GM19023 (cell line): ENCODE data around the gene DBH.
"Not testable (repeated sequence)": the region's sequence is repeated elsewhere in the genome, so short reads cannot be mapped to it uniquely, and the experiment has no call there.

ENCODE experiments used
- ATAC-seq: cut with Tn5 transposase; IDR thresholded peaks from one replicate; pipeline ENCODE4 v1.9.1; 2021; ENCODE audit warnings: mild to moderate bottlenecking, moderate library complexity; ENCODE audit not compliant: unreplicated experiment

The DBH gene

DNA sequence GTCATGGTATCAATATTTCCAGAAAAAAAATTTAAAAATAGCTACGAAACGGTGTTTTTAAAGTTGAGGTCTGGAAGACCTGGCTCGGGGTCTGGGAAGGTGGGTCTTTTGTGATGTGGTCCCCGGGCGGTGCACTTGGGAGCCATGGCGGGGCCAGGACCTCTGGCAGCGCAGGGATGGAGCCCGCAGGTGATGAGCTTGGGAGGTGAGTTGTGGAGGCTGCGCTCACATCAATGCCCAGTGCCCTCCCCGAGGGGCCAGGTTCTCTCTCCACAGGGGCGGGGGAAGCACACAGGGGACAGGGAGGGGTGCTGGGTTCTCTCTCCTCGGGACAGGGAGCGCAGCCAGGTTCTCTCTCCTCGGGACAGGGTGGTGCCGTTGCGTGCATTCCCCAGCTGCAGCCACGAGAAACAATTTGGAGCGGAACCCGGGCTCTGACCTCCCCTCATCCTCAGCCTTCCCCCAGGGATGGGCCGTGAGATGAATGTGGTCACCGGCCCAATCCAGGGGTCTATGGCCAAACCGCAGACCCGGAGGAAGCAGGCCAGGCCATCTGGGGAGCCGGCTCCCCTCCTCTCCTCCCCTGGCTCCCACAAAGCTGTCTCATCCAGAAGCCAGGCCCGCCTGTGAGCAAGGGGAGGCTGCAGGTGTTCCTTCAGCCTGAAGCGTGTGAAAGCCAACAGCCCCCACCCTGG lies 25.8 kb downstream of the DBH start:
- no peak for ATAC-seq

DNA sequence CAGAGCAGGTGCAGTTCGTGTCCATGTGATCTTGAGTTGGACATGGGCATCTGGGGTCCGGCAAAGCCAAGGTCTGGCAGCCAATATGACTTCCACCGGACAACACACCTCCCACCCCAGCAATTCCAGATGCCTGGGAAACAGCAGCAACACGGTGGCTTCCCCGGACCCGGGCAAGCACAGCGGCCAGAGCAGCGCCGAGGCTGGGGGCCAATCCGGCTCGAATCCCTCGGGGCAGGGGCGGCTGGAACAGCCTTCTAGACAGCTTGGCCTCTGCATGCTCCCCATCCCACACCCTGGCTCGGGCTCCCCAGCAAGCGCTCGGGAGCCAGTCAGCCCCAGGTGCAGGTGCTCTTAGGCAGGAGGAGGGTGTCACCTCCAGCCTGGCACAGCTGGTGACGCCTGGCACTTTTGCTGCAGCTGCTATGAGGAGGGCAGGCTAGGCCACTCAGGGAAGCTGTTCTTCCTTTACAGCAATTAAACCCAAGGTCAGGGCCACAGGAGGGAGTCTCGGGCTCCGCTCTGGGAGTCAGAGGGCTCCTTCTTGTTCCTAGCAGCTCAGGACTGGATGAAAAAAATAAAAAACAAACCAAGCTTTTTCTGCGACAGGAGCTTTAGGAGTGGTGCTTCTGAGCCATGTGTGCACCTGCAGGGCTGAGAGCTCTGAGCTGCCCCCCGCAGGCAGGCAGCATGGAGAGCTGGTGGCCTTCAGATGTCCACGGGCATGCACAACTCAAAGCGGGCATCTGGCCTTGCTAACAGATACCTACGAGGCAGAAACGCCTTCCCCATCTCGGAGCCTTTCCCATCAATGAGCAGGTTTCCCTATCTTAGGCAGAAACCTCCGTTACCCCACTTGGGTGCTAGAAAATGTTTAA lies 28.2 kb downstream of the DBH start:
- ATAC-seq, result no peak

GRCh38 chr9:133665096-133665495 lies 28.9 kb downstream of the DBH start:
- ATAC-seq, result no peak

DNA sequence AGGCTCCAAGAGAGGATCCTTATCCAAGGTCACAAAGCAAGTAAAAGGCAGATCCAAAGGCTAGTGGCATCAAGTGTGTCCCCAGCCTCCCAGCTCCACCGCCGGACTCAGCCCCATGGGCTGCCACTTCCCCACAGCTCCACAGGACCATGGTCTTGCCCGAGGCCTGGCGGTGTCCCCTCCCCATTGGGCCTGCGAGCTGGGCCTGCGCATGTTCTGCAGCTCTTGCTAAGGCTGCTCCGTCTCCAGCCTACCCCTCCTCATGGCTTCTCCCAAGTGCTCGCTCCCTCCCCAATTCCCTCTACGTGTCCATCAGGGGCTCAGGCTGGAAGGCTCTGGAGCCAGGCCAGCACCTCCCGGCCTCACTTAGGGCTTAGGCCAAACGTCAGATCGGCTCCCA lies 29.4 kb downstream of the DBH start:
- ATAC-seq, result no peak

DNA sequence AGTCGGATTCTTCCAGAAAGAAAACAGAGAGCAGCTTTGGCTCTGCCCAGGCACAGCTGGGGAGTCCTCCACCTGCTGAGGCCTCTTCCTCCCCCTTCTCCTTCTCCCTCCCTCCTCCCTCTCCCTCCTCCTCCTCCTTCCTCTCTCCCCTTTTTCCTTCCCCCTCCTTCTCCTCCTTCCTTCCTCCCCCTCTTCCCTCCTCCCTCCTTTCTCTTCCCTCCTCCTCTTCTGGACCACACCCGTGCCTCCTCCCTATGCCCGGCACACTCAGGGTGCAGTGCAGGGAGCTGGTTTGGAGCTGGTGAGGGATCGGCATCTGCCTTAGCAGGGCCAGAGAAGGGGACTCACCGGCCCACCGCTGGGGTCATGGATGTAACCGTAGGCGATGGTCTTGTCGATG lies 30.2 kb downstream of the DBH start:
- no peak for ATAC-seq

DNA sequence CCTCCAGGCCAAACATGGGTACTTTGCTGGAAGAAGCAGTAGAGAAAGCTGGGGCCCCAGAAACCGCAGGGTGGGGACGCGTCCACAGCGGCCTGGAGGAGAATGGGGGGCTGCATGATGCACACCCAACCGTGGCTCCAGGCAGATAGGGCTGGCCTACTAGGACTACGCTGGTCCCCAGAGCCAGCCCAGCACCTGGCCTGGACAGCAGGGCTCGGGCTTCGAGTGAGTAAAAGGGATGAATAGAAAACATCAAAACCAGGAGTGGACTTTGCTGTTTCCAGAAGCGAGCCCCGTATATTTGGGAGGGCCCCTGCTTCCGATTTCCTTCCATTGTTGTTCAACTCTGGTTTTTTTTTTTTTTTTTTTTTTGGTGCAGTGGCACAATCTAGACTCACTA lies 30.7 kb downstream of the DBH start:
- no peak for ATAC-seq

- ATAC-seq, result no peak
These were observed 31.7 kb downstream of the DBH start for GRCh38 chr9:133667759-133668450.

GRCh38 chr9:133669182-133669801 lies 33.1 kb downstream of the DBH start:
- ATAC-seq, result no peak

DNA sequence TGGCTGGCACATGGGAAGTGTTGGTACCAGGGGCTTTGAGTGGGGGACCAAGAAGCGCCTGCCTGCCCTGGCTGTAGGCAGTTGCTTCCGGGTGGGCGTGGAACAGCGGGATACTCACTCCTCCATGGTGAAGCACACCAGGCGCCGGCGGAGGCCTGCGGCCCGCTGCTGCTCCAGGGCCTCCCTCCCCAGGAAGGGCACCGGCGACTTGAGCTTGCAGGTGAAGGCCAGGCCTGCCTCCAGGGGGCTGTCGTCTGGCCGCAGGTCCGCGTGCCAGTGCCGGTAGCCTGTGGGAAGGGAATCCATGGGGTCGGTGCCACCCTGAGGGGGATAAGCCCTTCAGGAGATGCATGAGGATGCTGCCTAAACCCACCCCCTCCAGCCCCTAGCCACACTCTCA lies 34.3 kb downstream of the DBH start:
- no peak for ATAC-seq

GRCh38 chr9:133671371-133671770 lies 35.2 kb downstream of the DBH start:
- ATAC-seq, result no peak

GRCh38 chr9:133672503-133673257 lies 36.5 kb downstream of the DBH start:
- no peak for ATAC-seq

DNA sequence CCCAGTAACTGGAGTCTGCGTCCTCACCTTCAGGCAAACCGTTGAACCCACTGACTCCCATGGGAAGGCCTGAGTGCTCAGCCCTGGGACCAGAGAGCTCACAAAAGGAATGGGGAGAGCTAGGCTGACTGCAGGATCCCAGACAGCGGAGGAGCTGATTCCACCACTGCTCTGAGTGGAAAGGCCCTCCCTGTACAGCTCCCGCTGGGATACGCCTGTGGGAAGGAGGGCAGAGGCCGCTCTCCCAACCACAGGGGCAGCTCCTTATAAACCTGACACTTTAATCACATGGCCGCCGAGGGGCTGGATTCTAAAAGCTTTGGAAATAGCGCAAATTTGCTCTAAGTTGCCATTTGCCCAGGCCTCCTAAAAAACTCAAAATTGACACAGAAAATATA lies 37.1 kb downstream of the DBH start:
- no peak for ATAC-seq

DNA sequence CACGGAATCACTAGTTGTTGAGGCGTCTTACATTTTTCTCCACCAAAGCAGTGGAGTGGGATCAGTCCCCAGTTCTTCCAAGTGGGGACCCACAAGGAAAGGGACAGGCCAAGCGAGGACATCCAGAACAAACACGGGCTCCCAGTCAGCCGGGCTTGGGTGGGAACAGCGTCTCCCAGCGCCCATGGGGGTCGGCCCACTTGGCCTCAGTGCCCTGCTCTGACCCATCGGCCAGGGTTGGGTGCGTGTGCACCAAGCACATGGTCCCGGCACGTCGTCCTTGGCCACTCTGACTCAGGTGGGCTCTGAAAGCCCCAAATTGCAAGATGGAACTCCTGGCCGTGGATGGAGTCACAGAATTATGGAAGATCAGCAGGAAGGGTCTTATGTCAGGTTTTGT lies 37.9 kb downstream of the DBH start:
- no peak for ATAC-seq

- not testable (repeated sequence) for ATAC-seq
These were observed 39.6 kb downstream of the DBH start for GRCh38 chr9:133675796-133676195.

- ATAC-seq, result no peak
These were observed 40.3 kb downstream of the DBH start for GRCh38 chr9:133676450-133676849.

GRCh38 chr9:133677126-133678010 lies 41.2 kb downstream of the DBH start:
- ATAC-seq, result no peak

DNA sequence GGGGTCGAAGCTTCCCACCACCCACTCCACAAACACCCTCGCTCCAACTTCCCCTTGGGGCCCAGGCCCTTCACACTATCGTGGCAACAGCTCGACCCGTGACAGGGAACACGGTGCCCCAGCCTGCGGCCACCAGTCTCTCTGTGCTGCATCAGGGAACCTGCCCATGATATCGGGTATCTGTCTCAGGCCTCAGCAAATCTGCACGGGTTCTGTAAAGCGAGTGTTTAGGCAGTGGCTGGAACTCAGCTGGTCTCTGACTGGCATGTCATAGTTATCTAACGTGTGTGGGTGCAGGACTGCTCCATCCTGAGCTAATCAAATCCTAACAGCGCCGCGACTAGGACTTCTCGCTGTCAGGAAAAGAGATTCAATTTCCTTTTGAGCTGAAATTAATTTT lies 42.9 kb downstream of the DBH start:
- ATAC-seq, result no peak

DNA sequence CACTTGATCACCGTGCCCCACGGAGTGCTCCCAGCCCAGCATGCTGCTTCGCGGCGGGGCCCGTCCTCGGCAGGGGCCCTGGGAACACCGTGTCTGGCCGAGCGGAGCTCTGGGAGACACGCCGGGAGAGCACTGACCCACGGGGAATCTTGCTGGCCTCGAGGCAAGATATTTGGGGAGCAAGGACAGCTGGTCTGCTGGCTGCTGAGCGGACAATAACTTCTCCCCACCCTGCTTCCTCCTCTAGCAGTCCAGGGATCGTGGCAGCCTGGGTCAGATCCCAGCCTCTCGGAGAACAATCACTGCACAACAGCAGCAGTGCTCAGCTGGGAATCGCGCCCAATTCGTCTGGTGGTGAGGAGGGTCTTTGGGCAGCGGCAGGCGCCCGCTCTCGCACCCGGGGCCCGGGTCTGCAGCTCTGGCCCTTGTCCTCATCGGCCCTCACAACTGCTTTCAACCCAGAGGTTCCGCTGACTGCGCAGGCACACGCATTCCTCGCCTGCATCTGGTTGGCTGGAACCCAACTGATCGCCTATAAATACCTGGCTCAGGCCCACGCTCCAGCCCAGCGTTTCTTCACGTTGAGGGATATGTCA lies 43.4 kb downstream of the DBH start:
- ATAC-seq, result no peak

DNA sequence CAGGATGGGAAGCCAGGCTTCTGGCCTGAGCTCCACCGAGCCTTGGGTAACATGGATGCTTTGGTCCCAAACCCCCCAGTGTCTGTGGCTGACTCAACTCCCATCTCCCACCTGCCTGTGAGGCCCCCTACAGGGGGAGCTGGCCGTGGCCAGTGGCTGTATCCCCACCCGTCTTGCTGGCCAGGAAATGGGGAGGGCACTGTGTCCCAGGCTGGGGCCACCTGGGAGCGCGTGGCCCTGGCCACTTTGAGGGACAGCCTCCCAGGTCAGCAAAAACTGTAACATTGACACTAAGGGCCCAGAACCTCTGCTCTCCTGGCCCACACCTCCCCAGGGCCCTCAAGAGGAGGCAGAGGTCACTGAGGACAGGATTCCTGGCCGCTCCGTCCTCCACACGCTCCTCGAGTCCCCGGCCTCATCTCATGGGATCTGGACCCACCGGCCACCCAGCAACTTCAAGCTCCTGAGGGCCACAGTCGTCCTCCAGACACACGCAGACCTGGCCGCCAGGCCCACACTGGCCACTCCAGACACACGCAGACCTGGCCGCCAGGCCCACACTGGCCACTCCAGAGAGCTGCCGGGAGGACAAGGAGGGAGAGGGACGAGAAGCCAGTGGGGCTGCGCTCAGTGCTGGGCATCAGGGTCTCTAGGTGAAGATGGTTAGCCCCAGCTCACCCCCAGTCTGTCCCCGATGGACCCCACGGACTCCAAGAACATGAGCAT lies 44.2 kb downstream of the DBH start:
- no peak for ATAC-seq
